ENCODE data around the gene GALNT7. TPM values are rescaled to one million over a fixed set of nuclear protein-coding genes. Genes with fewer than 3 reads are reported as not detected.

Gene GALNT7
- total and polyA plus RNA-seq, 2 donors (not counting 3 experiments of a cell fraction or from before 2014, with no cell fraction given), result 19.6 to 54.6 TPM

DNA sequence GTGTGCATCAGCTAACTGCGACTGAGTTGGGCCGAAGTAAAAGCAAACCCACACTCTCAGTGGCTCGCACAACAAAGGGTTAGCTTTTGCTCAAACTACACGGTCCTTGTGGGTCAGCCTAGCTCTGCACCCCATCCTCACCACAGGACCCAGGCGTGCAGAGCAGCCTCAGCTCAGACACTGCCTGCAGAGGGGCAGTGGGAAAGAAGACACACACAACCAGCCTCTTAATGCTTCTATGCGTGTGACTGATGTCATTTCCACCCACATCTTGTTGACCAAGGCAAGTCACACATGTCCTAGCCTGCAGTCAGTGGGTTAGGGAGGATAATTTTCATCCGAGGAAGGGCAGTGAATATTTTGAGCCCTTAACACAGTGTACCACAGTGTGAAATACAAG, 125.1 kb downstream of the GALNT7 start:
- no peak overlapping the region for H3K9ac ChIP-seq (replicated peaks; ENCODE audit: extremely low read depth, insufficient read depth, low read length)
- H3K9me1 ChIP-seq (replicated peaks; ENCODE audit: control insufficient read depth, extremely low read depth, insufficient read depth, low read length), result no peaks in the 10 kb centered on the region
- H3K79me2 ChIP-seq (ENCODE audit: control insufficient read depth, insufficient read depth, low read length), result no peaks in the 10 kb centered on the region
- H3K4me3 ChIP-seq (replicated peaks in 1 of 3; ENCODE audit: insufficient read depth in 1 of 3, low read depth in 1 of 3, low read length in 3 of 3), result no peak overlapping the region
- CTCF ChIA-PET, result interaction anchor here (2.3 to 3.0 kb wide), 2 partner anchors 8 to 127 kb away, joined by 5 to 23 read pairs; no protein-coding TSS in a partner anchor
- no peak for FAIRE-seq
- no TSS peak for BruUV-seq (replicated peaks)
- no peak for DNase-seq (ENCODE audit: low read depth, low spot score)
- no peak overlapping the region for H3K4me2 ChIP-seq (ENCODE audit: insufficient read depth, low read length)
- intact Hi-C loops (cut with micrococcal nuclease), result no loop called here
- H3K27me3 ChIP-seq (ENCODE audit: control insufficient read depth in 2 of 2, insufficient read depth in 2 of 2, low read length in 2 of 2), result no peaks in the 10 kb centered on the region
- H4K20me1 ChIP-seq (replicated peaks; ENCODE audit: control insufficient read depth, extremely low read depth, insufficient read depth, low read length), result no peaks in the 10 kb centered on the region
- H3K4me1 ChIP-seq (ENCODE audit: control insufficient read depth, extremely low read depth, insufficient read depth, low read length), result no peaks in the 10 kb centered on the region
- H3K27ac ChIP-seq (ENCODE audit: insufficient read depth, low read depth, low read length), result no peak overlapping the region
- dilution Hi-C loops (cut with MboI; ENCODE audit: extremely low pct_ligation_motif_present, low sequenced_read_pairs), result no loop called here
- no peak overlapping the region for H2AFZ ChIP-seq (ENCODE audit: low read depth, low read length)
- H3K9me3 ChIP-seq (replicated peaks; ENCODE audit: control insufficient read depth, insufficient read depth, low read length), result no peaks in the 10 kb centered on the region
- no peak for TF ChIP-seq JUN (IDR thresholded peaks at IDR 0.05; ENCODE audit: borderline replicate concordance, insufficient read depth, insufficient read length, low read depth)
- no peak for TF ChIP-seq FOS (IDR thresholded peaks at IDR 0.05; ENCODE audit: borderline replicate concordance, insufficient read depth, low read length)
- no peak for TF ChIP-seq GATA2 (IDR thresholded peaks at IDR 0.05; ENCODE audit: insufficient read depth, insufficient read length, low read depth, low read length)
- no peak for TF ChIP-seq POLR2AphosphoS5 (IDR thresholded peaks at IDR 0.05; ENCODE audit: insufficient read depth, low read depth, low read length)
- TF ChIP-seq POLR2A (IDR thresholded peaks at IDR 0.05; ENCODE audit: low read depth, low read length), result no peak
- no peaks in the 10 kb centered on the region for H3K36me3 ChIP-seq (ENCODE audit: control insufficient read depth in 2 of 2, extremely low read depth in 1 of 2, insufficient read depth in 2 of 2, low read length in 2 of 2)
- POLR2A ChIA-PET, result no interaction called here

DNA sequence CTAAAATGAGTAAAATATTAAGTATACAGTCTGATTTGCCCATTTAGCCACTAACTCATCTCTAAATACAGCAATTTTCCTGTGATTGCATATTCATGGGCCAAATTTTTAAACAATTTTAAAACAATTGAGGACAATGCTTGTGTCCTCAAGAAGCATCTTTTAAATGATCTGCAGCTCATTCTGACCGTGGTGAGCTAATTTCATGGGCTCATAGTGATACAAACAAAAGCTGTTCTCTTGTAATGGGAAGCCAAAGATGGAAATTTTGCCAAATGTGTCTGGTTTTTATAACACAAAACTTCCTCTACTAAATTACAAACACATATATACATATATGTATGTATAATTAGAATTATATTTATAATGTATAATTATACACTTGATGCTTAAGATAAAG, 125.8 kb downstream of the GALNT7 start:
- BruUV-seq (replicated peaks), result no TSS peak
- no peaks in the 10 kb centered on the region for H3K9me3 ChIP-seq (replicated peaks; ENCODE audit: control insufficient read depth, insufficient read depth, low read length)
- intact Hi-C loops (cut with micrococcal nuclease), result no loop called here
- no peak for DNase-seq (ENCODE audit: low read depth, low spot score)
- ChIA-PET POLR2A (no interaction called here), CTCF (interaction anchor here (1.3 kb wide), 1 partner anchor 281 kb away, joined by 4 read pairs; no protein-coding TSS in a partner anchor)
- H3K4me1 ChIP-seq (ENCODE audit: control insufficient read depth, extremely low read depth, insufficient read depth, low read length), result no peaks in the 10 kb centered on the region
- H3K4me2 ChIP-seq (ENCODE audit: insufficient read depth, low read length), result no peak overlapping the region
- no peak overlapping the region for H2AFZ ChIP-seq (ENCODE audit: low read depth, low read length)
- no peak overlapping the region for H3K27ac ChIP-seq (ENCODE audit: insufficient read depth, low read depth, low read length)
- no peak for FAIRE-seq
- H3K9me1 ChIP-seq (replicated peaks; ENCODE audit: control insufficient read depth, extremely low read depth, insufficient read depth, low read length), result no peaks in the 10 kb centered on the region
- no peak overlapping the region for H3K4me3 ChIP-seq (replicated peaks in 1 of 3; ENCODE audit: insufficient read depth in 1 of 3, low read depth in 1 of 3, low read length in 3 of 3)
- H4K20me1 ChIP-seq (replicated peaks; ENCODE audit: control insufficient read depth, extremely low read depth, insufficient read depth, low read length), result no peaks in the 10 kb centered on the region
- dilution Hi-C loops (cut with MboI; ENCODE audit: extremely low pct_ligation_motif_present, low sequenced_read_pairs), result no loop called here
- H3K79me2 ChIP-seq (ENCODE audit: control insufficient read depth, insufficient read depth, low read length), result no peaks in the 10 kb centered on the region
- H3K36me3 ChIP-seq (ENCODE audit: control insufficient read depth in 2 of 2, extremely low read depth in 1 of 2, insufficient read depth in 2 of 2, low read length in 2 of 2), result no peaks in the 10 kb centered on the region
- TF ChIP-seq, protein P1, sequence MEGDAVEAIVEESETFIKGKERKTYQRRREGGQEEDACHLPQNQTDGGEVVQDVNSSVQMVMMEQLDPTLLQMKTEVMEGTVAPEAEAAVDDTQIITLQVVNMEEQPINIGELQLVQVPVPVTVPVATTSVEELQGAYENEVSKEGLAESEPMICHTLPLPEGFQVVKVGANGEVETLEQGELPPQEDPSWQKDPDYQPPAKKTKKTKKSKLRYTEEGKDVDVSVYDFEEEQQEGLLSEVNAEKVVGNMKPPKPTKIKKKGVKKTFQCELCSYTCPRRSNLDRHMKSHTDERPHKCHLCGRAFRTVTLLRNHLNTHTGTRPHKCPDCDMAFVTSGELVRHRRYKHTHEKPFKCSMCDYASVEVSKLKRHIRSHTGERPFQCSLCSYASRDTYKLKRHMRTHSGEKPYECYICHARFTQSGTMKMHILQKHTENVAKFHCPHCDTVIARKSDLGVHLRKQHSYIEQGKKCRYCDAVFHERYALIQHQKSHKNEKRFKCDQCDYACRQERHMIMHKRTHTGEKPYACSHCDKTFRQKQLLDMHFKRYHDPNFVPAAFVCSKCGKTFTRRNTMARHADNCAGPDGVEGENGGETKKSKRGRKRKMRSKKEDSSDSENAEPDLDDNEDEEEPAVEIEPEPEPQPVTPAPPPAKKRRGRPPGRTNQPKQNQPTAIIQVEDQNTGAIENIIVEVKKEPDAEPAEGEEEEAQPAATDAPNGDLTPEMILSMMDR (IDR thresholded peaks at IDR 0.05; ENCODE audit: extremely low read depth in 1 of 2, insufficient read depth in 1 of 2, low read depth in 1 of 2, low read length in 2 of 2), result no peak
- TF ChIP-seq FOS (IDR thresholded peaks at IDR 0.05; ENCODE audit: borderline replicate concordance, insufficient read depth, low read length) (no peak), EZH2 (IDR thresholded peaks at IDR 0.05; ENCODE audit: borderline replicate concordance, low read depth, low read length, severe bottlenecking) (no peak)
- H3K27me3 ChIP-seq (ENCODE audit: control insufficient read depth in 2 of 2, insufficient read depth in 2 of 2, low read length in 2 of 2), result no peaks in the 10 kb centered on the region
- no peak overlapping the region for H3K9ac ChIP-seq (replicated peaks; ENCODE audit: extremely low read depth, insufficient read depth, low read length)

Measured in endothelial cell of umbilical vein (primary cell).